GM18499 (cell line): Measurements from ENCODE around the gene LRRC7.
"Not testable (repeated sequence)": the region's sequence is repeated elsewhere in the genome, so short reads cannot be mapped to it uniquely, and the experiment has no call there.

Experiments
- ATAC-seq: cut with Tn5 transposase; IDR thresholded peaks from one replicate; pipeline ENCODE4 v1.9.1; 2021; ENCODE audit warnings: moderate number of reproducible peaks; ENCODE audit not compliant: insufficient read depth, unreplicated experiment

LRRC7 gene

GRCh38 chr1:69932760-69933159, 365.0 kb downstream of the LRRC7 start:
- no peak for ATAC-seq

DNA sequence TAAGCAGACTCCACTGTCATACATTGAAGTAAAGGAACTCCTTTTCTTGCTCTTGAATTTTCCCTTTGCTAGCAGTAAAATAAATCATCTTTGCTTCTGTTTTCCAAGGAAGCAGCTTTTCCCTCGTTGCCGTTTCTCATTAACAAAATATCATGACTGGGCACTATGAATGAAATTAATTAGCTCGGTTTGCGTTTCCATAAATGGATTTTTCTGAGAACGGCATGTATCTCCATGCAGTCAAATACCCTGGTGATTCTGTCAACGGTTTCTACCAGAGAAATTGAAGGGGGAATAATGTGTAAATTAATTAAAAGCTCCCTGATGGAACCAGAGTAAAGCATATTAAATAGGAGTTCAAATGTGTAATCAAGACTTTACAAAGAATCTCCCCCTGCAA, 372.5 kb downstream of the LRRC7 start:
- no peak for ATAC-seq

DNA sequence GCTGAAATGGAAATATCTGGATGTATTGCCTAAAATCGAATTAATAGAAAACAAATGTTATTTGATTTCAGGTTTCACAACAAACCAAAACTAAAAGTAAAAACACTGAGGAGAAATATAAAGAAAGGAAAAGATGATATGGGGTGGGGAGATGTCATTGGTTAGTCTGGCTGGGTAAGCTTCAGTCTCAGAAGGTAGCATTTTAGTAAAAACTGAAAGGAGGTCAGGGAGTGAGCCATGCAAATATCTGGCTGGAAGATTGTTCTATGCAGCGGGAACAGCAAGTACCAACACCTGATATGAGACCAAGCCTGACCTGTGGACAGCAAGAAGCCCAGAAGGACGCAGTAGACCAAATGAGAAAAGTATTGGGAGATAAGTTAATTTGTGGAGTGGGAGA, 373.1 kb downstream of the LRRC7 start:
- ATAC-seq = no peak

GRCh38 chr1:69943030-69943429, 375.3 kb downstream of the LRRC7 start:
- no peak for ATAC-seq

GRCh38 chr1:69946935-69947334, 379.2 kb downstream of the LRRC7 start:
- ATAC-seq = no peak

- no peak for ATAC-seq
These were observed 380.1 kb downstream of the LRRC7 start for GRCh38 chr1:69947837-69948236.

GRCh38 chr1:69952676-69953075, 385.0 kb downstream of the LRRC7 start:
- no peak for ATAC-seq

GRCh38 chr1:69962452-69962851, 394.7 kb downstream of the LRRC7 start:
- ATAC-seq = not testable (repeated sequence)

DNA sequence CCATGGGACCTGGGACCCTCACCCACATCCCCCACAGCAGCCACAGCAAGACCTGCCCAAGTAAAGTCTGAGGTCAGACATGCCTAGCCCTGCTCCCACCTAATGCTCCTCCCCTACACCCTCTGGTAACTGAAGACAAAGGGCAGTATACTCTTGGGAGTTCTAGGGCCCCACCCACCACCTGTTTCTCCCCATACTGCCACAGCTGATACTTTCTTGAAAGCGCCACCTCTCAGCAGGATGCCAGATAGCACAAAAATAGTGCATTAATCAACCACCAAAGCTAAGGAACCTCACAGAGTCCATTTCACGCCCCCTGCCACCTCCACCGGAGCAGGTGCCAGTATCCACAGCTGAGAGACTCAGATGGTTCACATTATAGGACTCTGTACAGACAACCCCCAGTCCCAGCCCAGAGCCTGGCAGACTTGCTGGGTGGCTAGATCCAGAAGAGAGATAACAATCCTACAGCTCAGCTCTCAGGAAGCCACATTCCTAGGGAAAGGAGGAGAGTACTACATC, 399.6 kb downstream of the LRRC7 start:
- no peak for ATAC-seq

- ATAC-seq = no peak
These were observed 409.2 kb downstream of the LRRC7 start for GRCh38 chr1:69976896-69977295.

- ATAC-seq = no peak
These were observed 415.3 kb downstream of the LRRC7 start for GRCh38 chr1:69982992-69983391.

DNA sequence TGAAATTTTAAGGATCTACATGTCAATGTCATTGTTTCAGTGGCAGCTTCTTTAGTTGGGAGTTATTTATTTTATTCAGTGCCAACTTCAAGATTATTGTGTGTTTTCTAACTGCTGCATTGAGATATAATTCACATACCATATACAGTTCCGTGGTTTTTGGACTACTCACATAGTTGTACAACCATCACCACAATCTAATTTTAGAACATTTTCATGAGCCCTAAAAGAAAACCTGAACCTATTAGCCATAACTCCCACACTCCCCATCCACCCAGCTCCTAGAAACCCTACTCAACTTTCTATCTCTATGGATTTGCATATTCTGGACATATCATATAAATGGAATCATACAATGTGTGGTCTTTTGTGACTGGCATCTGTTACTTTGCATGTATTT, 417.7 kb downstream of the LRRC7 start:
- no peak for ATAC-seq

DNA sequence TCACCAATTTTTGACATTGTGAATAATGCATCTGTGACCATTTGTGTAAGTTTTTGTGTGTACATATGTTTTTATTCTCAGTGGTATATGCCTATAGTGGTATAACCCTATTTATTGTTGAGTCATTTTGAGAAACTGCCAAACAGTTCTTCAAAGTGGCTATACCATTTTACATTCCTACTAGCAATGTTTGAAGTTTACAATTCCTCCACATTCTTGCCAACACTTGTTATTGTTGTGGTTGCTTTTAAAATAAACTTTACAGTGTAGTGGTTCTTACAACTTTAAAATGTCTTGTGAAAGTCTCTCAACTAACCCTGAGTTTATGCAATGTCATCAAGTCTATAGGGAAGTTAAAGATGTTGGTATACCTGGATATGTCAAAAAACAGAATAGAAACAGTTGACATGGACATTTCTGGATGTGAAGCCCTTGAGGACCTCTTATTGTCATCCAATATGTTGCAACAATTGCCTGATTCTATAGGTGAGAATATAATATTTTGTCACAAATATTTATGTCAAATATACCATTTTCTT, 418.2 kb downstream of the LRRC7 start:
- no peak for ATAC-seq

DNA sequence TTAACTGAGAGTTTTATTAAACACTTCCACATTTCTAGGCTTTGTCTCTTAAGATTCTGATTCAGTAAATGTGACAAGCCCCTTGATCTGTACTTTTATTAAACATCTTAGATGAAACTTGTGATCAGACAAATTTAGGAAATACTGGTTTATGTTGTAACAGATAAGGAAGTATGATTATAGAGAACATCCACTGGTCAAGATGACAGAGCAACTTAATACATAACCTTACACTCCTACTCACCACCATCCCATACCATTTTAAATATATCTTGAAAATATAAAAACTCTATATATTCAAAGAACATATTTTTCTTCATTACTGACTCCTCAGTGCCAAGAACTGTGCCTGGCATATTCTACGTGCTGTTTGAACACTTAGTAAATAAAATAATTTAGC, 420.2 kb downstream of the LRRC7 start:
- no peak for ATAC-seq

GRCh38 chr1:69991644-69992043, 423.9 kb downstream of the LRRC7 start:
- no peak for ATAC-seq

- ATAC-seq = no peak
These were observed 424.9 kb downstream of the LRRC7 start for GRCh38 chr1:69992594-69992993.

GRCh38 chr1:69993810-69994209, 426.1 kb downstream of the LRRC7 start:
- ATAC-seq = no peak

- ATAC-seq = no peak
These were observed 426.5 kb downstream of the LRRC7 start for GRCh38 chr1:69994241-69994640.

- ATAC-seq = no peak
These were observed 431.1 kb downstream of the LRRC7 start for GRCh38 chr1:69998847-69999246.

DNA sequence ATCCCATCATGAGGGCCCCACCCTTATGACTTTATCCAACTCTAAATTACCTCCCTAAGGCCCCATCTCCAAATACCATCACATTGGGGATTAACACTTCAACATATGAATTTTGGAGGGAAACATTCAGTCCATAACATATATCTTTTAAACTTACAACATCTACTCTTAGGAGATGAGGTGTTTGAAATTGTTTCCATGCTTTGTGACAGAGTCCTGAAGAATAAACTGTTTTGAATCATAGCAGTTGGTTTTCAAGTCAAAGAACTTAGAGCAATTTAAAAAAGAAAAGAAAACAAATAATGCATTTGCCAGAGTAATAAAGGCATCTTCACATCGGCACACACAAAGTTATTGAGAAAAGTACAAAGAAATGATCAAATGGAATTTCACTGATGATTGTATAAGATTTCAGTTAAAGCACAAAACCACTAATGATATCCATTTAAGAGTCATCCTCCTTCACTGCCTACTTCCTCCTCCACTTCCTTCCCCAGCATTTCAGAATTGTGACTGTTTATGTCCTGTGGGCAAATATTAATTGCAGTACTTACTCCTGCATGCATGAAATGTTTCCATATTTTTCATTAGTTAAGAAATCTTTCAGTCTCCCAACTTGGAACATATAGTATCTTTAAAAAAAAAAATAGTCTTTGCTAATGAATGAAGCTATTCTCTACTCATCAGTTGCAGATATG, 435.6 kb downstream of the LRRC7 start:
- ATAC-seq = no peak

- no peak for ATAC-seq
These were observed 437.8 kb downstream of the LRRC7 start for GRCh38 chr1:70005386-70006034.

- no peak for ATAC-seq
These were observed 440.9 kb downstream of the LRRC7 start for GRCh38 chr1:70008660-70009059.
